Endothelial cell (in vitro differentiated cells): ENCODE results near the gene DACT2. TPM values are rescaled to one million over a fixed set of nuclear protein-coding genes. Genes with fewer than 3 reads are reported as not detected.
"Not testable (repeated sequence)": the region's sequence is repeated elsewhere in the genome, so short reads cannot be mapped to it uniquely, and the experiment has no call there.

Experiments used
- DNase-seq: peaks from one replicate; pipeline ENCODE4 v3.0.0; 2021; ENCODE audit warnings: low spot score
- H3K27ac Mint-ChIP-seq: one replicate; pipeline ENCODE4 v1.8.0; 2021; ENCODE audit warnings: mixed read lengths, inconsistent platforms; ENCODE audit not compliant: unreplicated experiment
- H3K27me3 Mint-ChIP-seq: one replicate; pipeline ENCODE4 v1.8.0; 2021; ENCODE audit warnings: mild to moderate bottlenecking, moderate library complexity, mixed read lengths, inconsistent platforms; ENCODE audit not compliant: unreplicated experiment
- H3K36me3 Mint-ChIP-seq: one replicate; pipeline ENCODE4 v1.8.0; 2021; ENCODE audit warnings: mild to moderate bottlenecking, low read depth, mixed read lengths, inconsistent platforms; ENCODE audit not compliant: unreplicated experiment
- H3K4me1 Mint-ChIP-seq: one replicate; pipeline ENCODE4 v1.8.0; 2021; ENCODE audit warnings: mild to moderate bottlenecking, mixed read lengths, inconsistent platforms; ENCODE audit not compliant: unreplicated experiment
- H3K4me3 Mint-ChIP-seq: one replicate; pipeline ENCODE4 v1.8.0; 2021; ENCODE audit warnings: mild to moderate bottlenecking, mixed read lengths, inconsistent platforms; ENCODE audit not compliant: unreplicated experiment
- H3K9me3 Mint-ChIP-seq: one replicate; pipeline ENCODE4 v1.8.0; 2021; ENCODE audit warnings: mixed read lengths, inconsistent platforms; ENCODE audit not compliant: unreplicated experiment
- total RNA-seq: library from RNA; stranded (reverse); fragmentation: NEBNext Ultra II Directional; extraction: Animal tissue kit (Norgen Biotek cat#: 25700); gene quantifications from one replicate; pipeline ENCODE4 v1.2.1, GENCODE V29; 2021; ENCODE audit not compliant: unreplicated experiment
- TF ChIP-seq, protein P1 (sequence below): fragments of 200-600 bp; sonication (generic); IDR thresholded peaks from one replicate; pipeline ENCODE4 v1.5.0; 2021; ENCODE audit warnings: antibody characterized with exemption; ENCODE audit not compliant: unreplicated experiment

DACT2 gene
- total RNA-seq, 1 donor from 2014 or later: 0.23 TPM

DNA sequence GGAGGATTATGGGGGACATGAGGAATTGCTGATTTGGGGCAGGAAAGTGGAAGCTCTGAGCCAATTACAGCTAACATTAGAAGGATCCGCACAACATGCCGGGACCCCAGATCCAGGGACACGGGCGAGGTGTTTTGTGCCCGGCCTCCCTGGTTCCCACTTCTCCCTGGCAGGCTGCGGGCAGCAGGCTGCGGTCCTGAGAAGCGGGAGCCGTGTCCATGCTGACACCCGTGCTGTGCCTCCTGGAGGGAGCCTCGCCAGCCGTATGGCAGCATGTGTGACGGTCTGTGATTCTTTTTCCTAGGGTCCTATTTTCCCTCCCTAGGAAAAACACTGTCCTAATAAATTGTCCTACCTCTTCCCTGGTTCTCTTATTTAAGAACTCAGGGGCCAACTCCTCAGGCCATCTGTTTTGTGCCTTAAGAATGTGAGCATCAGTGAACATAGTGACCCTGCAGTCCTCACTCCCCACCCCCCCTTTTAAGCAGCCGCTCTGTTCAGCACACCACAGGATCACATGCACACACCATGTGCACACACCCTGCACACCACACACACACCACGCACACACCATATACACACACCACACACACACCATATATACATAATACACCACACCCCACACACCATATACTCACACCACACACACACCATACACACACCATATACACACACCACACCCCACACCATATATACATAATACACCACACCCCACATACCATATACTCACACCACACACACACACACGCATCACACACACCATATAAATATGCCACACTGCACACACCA, 49.9 kb downstream of the DACT2 start:
- Mint-ChIP-seq H3K27me3 (peaks cover 1% of the 10 kb centered on the region), H3K27ac (no peak overlapping the region), H3K36me3 (no peaks in the 10 kb centered on the region), H3K4me3 (no peak overlapping the region), H3K4me1 (no peaks in the 10 kb centered on the region), H3K9me3 (no peaks in the 10 kb centered on the region)
- no peak for DNase-seq
- TF ChIP-seq, protein P1, sequence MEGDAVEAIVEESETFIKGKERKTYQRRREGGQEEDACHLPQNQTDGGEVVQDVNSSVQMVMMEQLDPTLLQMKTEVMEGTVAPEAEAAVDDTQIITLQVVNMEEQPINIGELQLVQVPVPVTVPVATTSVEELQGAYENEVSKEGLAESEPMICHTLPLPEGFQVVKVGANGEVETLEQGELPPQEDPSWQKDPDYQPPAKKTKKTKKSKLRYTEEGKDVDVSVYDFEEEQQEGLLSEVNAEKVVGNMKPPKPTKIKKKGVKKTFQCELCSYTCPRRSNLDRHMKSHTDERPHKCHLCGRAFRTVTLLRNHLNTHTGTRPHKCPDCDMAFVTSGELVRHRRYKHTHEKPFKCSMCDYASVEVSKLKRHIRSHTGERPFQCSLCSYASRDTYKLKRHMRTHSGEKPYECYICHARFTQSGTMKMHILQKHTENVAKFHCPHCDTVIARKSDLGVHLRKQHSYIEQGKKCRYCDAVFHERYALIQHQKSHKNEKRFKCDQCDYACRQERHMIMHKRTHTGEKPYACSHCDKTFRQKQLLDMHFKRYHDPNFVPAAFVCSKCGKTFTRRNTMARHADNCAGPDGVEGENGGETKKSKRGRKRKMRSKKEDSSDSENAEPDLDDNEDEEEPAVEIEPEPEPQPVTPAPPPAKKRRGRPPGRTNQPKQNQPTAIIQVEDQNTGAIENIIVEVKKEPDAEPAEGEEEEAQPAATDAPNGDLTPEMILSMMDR: no peak

DNA sequence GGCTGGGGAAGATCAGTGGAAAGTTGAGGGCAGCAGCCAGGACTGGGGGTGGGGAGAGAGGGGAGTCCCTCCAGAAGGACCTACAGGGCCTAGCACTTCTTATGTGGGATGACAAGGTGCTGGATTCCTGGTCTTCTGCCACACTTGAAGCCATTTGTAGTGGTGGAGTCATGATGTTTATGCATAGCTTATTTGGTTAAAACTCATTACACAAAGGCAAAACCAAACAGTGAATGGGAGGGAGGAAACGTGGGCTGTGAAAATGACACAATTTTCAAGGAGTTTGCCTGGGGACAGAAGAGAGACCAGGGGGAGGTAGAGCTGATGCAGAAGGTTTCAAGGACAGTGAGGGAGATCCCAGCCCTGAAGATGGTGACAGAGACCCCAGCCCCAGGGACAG, 50.8 kb downstream of the DACT2 start:
- H3K36me3 Mint-ChIP-seq: no peaks in the 10 kb centered on the region
- H3K27ac Mint-ChIP-seq: no peak overlapping the region
- no peaks in the 10 kb centered on the region for H3K4me1 Mint-ChIP-seq
- TF ChIP-seq, protein P1: no peak
- no peak overlapping the region for H3K4me3 Mint-ChIP-seq
- H3K27me3 Mint-ChIP-seq: peaks cover 1% of the 10 kb centered on the region
- no peak for DNase-seq
- H3K9me3 Mint-ChIP-seq: no peaks in the 10 kb centered on the region

DNA sequence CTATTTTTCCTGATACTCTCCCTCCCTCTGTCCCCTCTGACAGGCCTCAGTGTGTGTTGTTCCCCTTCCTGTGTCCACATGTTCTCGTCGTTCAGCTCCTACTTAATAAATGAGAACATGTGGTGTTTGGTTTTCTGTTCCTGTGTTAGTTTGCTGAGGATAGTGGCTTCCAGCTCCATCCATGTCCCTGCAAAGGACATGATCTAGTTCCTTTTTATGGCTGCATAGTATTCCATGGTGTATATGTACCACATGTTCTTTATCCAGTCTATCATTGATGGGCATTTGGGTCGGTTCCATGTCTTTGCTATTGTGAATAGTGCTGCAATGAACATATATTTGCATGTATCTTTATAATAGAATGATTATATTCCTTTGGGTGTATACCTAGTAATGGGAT, 51.8 kb downstream of the DACT2 start:
- H3K9me3 Mint-ChIP-seq, H3K27me3 Mint-ChIP-seq, H3K36me3 Mint-ChIP-seq, H3K4me1 Mint-ChIP-seq, DNase-seq, H3K27ac Mint-ChIP-seq, H3K4me3 Mint-ChIP-seq: not testable (repeated sequence)

DNA sequence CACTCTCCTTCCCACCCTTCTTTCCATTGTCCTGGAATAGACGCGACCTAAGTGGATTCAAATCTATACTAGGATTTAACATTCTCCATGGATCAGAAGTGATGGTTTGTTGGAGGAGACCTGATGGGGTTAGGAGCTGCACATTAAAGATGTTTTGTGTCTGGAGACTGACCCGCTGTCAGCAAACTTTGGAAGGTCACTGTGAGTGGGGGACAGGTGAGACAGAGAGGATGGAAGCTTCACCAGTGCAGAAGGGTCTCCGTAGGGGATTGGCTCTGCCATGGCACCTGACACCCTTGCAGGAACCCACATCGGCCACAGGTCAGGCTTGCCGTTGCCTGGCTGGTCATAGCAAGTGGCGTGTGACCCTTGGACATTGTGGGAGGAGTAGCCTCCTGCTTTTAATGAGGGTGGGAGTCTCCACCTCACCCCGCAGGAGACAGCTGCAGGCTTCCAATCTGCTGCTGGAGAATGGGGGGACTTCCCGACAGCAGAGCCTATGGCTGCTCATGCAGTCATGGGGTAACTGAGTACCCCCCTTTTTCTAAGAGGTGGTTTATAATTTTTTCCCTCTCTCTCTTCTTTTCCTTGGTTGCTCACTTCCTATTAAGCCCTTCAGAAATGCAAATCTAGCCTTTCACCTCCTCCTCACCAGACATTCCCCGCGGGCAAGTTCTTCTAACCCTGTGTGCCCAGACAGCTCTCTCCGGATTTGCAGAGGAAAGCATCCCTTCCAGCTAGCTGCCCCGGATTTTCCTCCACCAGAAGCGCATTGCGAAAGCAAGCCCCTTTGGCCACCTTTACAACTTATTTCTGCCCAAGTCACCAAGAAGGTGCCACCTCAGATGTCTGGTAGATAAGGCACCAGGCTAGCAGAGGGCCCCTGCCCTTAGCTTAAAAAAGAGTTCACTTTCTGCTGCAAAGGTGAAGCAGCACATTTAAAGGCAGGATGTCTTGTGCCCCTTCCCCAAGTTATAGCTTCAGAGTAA, 53.5 kb downstream of the DACT2 start:
- Mint-ChIP-seq H3K4me1 (no peaks in the 10 kb centered on the region), H3K36me3 (no peaks in the 10 kb centered on the region), H3K27ac (no peak overlapping the region), H3K4me3 (no peak overlapping the region), H3K27me3 (peaks cover 1% of the 10 kb centered on the region), H3K9me3 (no peaks in the 10 kb centered on the region)
- TF ChIP-seq, protein P1: no peak
- DNase-seq: no peak

DNA sequence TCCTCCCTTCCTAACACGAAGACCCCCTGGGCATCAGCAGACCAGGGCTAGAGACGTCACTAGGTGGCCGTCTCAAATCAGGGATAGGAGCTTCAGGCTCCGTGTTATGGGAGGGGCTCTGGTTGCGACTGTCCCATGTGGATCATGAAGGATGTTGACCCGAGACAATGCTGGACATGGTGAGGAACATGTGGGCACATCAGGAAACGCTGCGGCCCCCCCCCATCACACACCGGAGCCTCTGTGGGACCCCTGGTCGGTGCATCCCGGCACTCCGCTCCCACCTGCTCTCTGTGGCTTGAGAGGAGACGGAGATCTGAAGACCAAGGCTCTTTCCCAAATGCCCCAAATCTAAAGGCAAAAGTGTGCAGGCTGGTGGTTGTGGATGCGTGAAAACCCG, 54.2 kb downstream of the DACT2 start:
- Mint-ChIP-seq H3K9me3 (no peaks in the 10 kb centered on the region), H3K4me1 (no peaks in the 10 kb centered on the region), H3K36me3 (no peaks in the 10 kb centered on the region), H3K4me3 (no peak overlapping the region), H3K27ac (no peak overlapping the region), H3K27me3 (peaks cover 1% of the 10 kb centered on the region)
- TF ChIP-seq, protein P1: no peak
- no peak for DNase-seq
